Body of pancreas (tissue), 4 donors: Measurements from ENCODE around the gene XAGE3.
"Not testable (repeated sequence)": the region's sequence is repeated elsewhere in the genome, so short reads cannot be mapped to it uniquely, and the experiment has no call there.

Experiments
- POLR2A ChIP-seq, 3 donors: fragments of 450-650 bp; IDR thresholded peaks; one replicate each; pipeline ENCODE4 v1.6.1; 2016; ENCODE audit warnings: antibody characterized with exemption in 3 of 3, mild to moderate bottlenecking in 2 of 3
- TF ChIP-seq, protein P1 (sequence below), 7 experiments: fragments of 450-650 bp in 4 of 7; fragments of 200-600 bp in 3 of 7; sonication (generic) in 3 of 7; IDR thresholded peaks; one replicate each; pipeline ENCODE4 v1.5.1; 2016 to 2019; ENCODE audit warnings: antibody characterized with exemption in 7 of 7

DNA sequence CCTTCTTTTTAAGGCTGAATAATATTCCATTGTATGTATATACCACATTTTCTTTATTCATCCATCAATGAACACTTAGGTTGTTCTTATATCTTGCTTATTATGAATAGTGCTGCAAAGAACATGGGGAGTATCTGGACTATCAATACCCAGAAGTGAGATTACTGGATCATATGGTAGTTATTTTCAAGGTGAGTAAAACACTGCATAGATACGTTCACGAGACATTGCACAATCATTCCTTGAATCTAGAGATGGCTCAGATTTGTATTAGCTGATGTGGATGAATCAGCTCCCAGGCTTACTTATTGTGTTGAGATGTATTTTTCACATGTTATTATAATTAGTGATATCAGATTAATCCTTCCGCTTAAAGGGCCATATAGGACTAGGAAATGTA is 46.8 kb upstream of the XAGE3 start:
- TF ChIP-seq, protein P1, sequence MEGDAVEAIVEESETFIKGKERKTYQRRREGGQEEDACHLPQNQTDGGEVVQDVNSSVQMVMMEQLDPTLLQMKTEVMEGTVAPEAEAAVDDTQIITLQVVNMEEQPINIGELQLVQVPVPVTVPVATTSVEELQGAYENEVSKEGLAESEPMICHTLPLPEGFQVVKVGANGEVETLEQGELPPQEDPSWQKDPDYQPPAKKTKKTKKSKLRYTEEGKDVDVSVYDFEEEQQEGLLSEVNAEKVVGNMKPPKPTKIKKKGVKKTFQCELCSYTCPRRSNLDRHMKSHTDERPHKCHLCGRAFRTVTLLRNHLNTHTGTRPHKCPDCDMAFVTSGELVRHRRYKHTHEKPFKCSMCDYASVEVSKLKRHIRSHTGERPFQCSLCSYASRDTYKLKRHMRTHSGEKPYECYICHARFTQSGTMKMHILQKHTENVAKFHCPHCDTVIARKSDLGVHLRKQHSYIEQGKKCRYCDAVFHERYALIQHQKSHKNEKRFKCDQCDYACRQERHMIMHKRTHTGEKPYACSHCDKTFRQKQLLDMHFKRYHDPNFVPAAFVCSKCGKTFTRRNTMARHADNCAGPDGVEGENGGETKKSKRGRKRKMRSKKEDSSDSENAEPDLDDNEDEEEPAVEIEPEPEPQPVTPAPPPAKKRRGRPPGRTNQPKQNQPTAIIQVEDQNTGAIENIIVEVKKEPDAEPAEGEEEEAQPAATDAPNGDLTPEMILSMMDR (IDR thresholded peaks at IDR 0.05) = not testable (repeated sequence)
- not testable (repeated sequence) for TF ChIP-seq POLR2A (IDR thresholded peaks at IDR 0.05)
